Stomach (tissue), 4 donors: Measurements from ENCODE around the gene TRIM62.

Experiments
- EP300 ChIP-seq: sonication (generic); formaldehyde crosslinking; IDR thresholded peaks from one replicate; pipeline ENCODE4 v1.6.1; 2017; ENCODE audit warnings: antibody characterized with exemption
- POLR2A ChIP-seq, 4 donors: fragments of 450-650 bp; IDR thresholded peaks; one replicate each; pipeline ENCODE4 v1.6.1; 2016; ENCODE audit warnings: antibody characterized with exemption in 4 of 4, control low read depth in 2 of 4, mild to moderate bottlenecking in 1 of 4, moderate library complexity in 1 of 4
- TF ChIP-seq, protein P1 (sequence below), 7 experiments: fragments of 450-650 bp in 4 of 7; fragments of 200-600 bp in 3 of 7; sonication (generic) in 3 of 7; IDR thresholded peaks; one replicate each; pipeline ENCODE4 v1.5.1; 2016 to 2019; ENCODE audit warnings: antibody characterized with exemption in 7 of 7, control low read depth in 2 of 7, mild to moderate bottlenecking in 1 of 7

DNA sequence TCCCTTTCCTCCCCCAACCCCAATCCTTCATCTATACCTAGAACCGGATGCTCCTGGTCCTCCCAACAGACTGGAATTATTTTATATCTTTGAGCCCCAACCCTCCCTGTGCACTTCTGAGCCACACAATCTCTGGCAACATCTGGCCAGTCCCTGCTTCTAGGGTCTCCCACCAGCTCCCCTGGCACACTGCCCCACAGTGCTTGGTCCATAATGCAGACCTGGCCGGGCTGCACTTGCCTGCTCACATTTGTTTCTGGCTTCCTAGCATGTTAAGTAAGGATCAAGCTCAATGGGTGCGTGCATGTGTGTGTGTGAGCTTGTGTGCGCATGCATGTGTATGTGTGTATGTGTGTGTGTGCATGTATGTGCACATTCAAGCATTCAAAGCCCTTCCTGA is 8.8 kb downstream of the TRIM62 start:
- TF ChIP-seq, protein P1, sequence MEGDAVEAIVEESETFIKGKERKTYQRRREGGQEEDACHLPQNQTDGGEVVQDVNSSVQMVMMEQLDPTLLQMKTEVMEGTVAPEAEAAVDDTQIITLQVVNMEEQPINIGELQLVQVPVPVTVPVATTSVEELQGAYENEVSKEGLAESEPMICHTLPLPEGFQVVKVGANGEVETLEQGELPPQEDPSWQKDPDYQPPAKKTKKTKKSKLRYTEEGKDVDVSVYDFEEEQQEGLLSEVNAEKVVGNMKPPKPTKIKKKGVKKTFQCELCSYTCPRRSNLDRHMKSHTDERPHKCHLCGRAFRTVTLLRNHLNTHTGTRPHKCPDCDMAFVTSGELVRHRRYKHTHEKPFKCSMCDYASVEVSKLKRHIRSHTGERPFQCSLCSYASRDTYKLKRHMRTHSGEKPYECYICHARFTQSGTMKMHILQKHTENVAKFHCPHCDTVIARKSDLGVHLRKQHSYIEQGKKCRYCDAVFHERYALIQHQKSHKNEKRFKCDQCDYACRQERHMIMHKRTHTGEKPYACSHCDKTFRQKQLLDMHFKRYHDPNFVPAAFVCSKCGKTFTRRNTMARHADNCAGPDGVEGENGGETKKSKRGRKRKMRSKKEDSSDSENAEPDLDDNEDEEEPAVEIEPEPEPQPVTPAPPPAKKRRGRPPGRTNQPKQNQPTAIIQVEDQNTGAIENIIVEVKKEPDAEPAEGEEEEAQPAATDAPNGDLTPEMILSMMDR (IDR thresholded peaks at IDR 0.05) = no peak
- TF ChIP-seq EP300 (no peak), POLR2A (IDR thresholded peaks at IDR 0.05) (no peak)
